Measurements from ENCODE around the gene ARHGAP24.
"Not testable (repeated sequence)": the region's sequence is repeated elsewhere in the genome, so short reads cannot be mapped to it uniquely, and the experiment has no call there.

GRCh38 chr4:85902647-85903046 is 427.7 kb downstream of the ARHGAP24 start:
- not testable (repeated sequence) for TF ChIP-seq FOXM1 (IDR thresholded peaks at IDR 0.05; ENCODE audit: borderline replicate concordance); LEF1 (IDR thresholded peaks at IDR 0.05; ENCODE audit: borderline replicate concordance); PKNOX1 (IDR thresholded peaks at IDR 0.05); ELF4 (IDR thresholded peaks at IDR 0.05); BHLHE40 (IDR thresholded peaks at IDR 0.05; ENCODE audit: borderline replicate concordance)
